ENCODE measurements around the gene CS. TPM values are rescaled to one million over a fixed set of nuclear protein-coding genes. Genes with fewer than 3 reads are reported as not detected.

CS gene
- total RNA-seq, 1 donor from 2014 or later, result 106 TPM

- ATAC-seq, result peak; percentile 87
- intact Hi-C loops (cut with DNase I), result no loop called here
- peak; percentile 86 for DNase-seq (ENCODE audit: low spot score)
These were observed 41.9 kb downstream of the CS start, which contains the start of gene ANKRD52 for GRCh38 chr12:56258068-56258819. TSS of gene ANKRD52 (minus strand) at chr12:56258384. CDS start at chr12:56258269, 115 bp downstream.

DNA sequence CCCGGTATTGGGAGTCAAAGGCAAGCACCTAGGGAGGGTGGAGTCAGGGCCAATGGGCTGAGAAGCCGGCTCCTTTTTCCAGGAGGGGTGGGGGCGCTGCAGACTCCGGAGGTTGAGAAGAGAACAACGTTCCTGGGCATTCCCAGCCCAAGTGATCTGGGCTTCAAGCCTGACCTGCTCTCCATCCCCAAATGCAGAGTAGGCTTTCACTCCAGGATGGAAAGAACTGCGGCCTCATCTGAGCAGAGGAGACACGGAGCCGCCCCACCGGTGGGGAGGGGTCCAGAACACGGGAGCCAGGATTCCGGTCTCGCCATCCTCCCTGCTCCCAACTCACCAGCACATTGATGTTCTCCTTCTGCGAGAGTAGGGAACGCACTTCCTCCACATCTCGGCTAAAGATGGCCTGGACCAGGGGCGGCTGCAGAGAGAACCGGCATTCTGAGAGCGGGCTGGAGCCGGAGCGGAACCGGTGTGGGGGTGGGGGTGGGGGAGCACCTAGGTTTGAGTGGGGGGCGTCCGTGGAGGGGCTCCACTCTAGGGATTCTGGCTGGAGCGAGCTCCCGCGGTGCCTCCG, 42.6 kb downstream of the CS start:
- intact Hi-C loops (cut with DNase I), result no loop called here
- no peak for ATAC-seq
- DNase-seq (ENCODE audit: low spot score), result no peak

DNA sequence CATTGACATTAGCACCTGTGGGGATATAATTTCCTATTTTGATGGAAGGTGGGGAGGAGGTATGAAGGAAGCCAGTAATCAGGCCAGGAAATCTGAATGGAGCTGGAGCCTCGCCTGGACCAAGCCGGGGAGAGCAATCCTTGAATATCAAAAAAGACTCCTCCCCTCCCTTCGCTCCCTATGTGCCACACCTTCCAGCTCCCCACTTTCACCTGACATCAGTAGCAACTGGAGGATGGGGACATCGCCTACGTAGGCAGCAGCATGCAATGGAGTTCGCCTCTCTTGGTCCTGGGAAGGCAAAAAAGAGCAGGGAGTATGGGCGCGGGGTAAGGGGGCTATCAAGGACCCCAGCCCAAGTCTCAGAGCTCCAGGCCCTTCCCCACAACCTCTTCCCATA, 43.1 kb downstream of the CS start:
- no peak for ATAC-seq
- intact Hi-C loops (cut with DNase I), result no loop called here
- DNase-seq (ENCODE audit: low spot score), result no peak

GRCh38 chr12:56256326-56256960, 43.7 kb downstream of the CS start:
- DNase-seq (ENCODE audit: low spot score), result no peak
- no peak for ATAC-seq
- intact Hi-C loops (cut with DNase I), result no loop called here

DNA sequence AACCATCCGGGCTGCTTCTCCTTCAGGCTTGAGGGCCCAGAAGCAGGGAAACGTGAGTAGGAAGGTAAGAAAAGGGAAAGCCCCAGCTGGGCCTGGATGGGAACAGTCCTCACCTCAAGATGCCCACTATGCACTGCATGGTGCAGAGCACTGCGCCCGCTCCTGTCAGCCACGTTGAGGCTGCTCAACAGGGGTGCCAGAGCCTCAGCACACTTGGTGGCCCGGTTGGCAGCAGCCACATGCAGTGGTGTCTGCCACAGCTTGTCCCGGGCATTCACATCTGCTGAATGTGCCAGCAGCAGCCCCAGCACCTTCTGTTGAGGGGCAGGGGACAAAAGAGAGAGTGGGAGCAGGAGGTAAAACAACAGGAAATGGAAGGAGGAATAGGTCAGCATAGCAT, 44.5 kb downstream of the CS start:
- DNase-seq (ENCODE audit: low spot score), result no peak
- no peak for ATAC-seq
- intact Hi-C loops (cut with DNase I), result no loop called here

DNA sequence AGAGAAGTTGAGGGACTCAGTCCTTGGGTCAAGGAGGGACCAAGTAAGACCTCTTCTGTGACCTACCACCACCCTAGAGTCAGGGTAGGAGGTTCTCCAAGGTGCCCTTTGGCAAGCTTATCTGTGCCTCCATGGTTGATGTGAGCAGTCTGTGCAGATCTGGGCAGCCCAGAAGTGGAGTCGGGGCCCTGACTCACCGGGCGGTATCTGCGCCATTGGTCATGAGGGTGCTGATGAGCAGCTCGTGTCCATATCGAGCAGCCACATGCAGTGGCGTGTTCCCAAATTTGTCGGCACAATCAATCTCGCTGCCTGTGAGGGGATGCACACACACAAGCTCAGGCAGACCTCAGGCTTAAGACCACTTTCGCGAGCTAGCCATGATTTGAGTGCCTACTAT, 47.0 kb downstream of the CS start:
- ATAC-seq (no peak), DNase-seq (ENCODE audit: low spot score) (no peak)
- intact Hi-C loops (cut with DNase I), result no loop called here

GRCh38 chr12:56252649-56253048, 47.5 kb downstream of the CS start:
- no peak for DNase-seq (ENCODE audit: low spot score)
- intact Hi-C loops (cut with DNase I), result no loop called here
- ATAC-seq, result no peak

GRCh38 chr12:56248711-56249110, 51.4 kb downstream of the CS start:
- no peak for ATAC-seq
- intact Hi-C loops (cut with DNase I), result no loop called here
- DNase-seq (ENCODE audit: low spot score), result no peak

DNA sequence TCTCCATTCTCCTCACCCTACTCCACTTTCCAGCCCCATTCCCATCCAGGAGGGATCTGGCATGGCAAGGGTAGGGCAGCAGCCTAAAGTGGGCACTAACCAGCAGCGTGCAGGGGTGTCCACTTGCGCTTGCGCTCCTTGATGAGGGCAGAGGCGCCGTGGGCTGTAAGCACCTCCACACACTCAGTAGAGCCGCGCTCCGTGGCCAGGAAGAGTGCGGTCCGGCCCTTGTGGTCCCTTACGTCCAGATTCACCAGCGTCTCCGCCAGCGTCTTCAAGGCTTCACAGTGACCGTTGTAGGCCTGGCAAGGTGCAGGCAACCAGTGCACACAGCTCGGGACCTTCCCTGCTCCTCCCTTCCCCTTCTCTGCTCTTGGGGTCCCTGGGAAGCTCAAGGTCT, 52.2 kb downstream of the CS start:
- intact Hi-C loops (cut with DNase I), result no loop called here
- ATAC-seq (no peak), DNase-seq (ENCODE audit: low spot score) (no peak)

DNA sequence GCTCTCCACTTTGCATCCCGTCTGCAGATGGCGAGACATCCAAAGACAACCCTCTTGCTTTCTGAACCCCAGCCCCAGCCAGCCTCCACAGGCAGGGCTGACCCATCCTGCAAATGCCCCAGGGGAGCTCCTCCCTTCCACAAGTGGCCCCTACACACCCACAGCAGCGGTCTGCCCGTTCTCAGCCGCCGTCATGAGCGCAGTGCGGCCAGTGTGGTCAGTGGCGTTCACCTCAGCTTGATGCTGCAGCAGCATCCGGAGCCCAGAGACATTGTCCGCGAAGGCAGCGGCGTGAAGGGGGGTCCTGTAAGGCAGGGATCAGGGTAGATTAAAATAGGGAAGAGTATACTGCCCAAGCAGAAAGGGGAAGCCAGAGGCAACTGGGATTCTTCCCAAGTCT, 55.6 kb downstream of the CS start:
- intact Hi-C loops (cut with DNase I), result no loop called here
- DNase-seq (ENCODE audit: low spot score) (no peak), ATAC-seq (no peak)

GRCh38 chr12:56243731-56244181, 56.4 kb downstream of the CS start:
- no peak for DNase-seq (ENCODE audit: low spot score)
- intact Hi-C loops (cut with DNase I), result no loop called here
- ATAC-seq, result no peak

GRCh38 chr12:56242986-56243385, 57.1 kb downstream of the CS start:
- intact Hi-C loops (cut with DNase I), result no loop called here
- DNase-seq (ENCODE audit: low spot score), result no peak
- no peak for ATAC-seq

GRCh38 chr12:56241424-56242303, 58.5 kb downstream of the CS start:
- no peak for DNase-seq (ENCODE audit: low spot score)
- intact Hi-C loops (cut with DNase I), result no loop called here
- ATAC-seq, result no peak

- ATAC-seq, result peak; percentile 32
- no peak for DNase-seq (ENCODE audit: low spot score)
- intact Hi-C loops (cut with DNase I), result no loop called here
These were observed 62.6 kb downstream of the CS start for GRCh38 chr12:56237552-56237951.

DNA sequence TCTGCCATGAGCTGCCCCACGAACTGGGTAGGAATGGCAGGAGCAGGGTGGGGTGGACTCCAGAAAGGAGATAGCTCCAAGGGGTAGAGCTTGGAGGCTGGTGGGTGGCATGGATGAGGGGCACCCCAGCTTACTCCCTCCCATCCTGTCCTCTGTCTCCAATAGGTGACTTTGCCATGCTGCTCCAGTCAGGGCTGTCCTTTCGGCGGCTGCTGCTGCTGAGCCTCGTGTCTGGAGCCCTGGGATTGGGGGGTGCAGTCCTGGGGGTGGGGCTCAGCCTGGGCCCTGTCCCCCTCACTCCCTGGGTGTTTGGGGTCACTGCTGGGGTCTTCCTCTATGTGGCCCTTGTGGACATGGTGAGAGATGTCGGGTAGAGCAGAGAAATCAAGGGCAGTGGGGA, 63.1 kb downstream of the CS start:
- intact Hi-C loops (cut with DNase I), result no loop called here
- ATAC-seq (peak; percentile 40), DNase-seq (ENCODE audit: low spot score) (no peak)

DNA sequence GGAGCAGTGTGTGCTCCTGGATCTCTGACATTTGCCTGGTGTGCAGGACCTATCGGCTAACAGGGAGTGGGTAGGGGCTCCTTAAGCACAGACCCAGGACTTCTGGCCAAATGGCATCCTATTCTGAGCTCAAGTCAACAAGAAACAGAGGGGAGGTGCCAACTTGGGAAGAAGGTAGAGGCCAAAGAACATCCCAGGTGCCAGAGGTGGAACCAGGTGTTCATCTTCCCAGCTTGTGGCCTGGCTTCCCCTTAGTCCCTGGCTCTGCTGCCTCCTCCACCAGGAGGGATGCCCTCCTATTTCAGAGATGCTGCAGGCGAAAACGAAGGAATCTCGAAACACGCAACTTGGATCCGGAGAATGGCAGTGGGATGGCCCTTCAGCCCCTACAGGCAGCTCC, 64.0 kb downstream of the CS start:
- no peak for ATAC-seq
- DNase-seq (ENCODE audit: low spot score), result no peak
- intact Hi-C loops (cut with DNase I), result no loop called here

GRCh38 chr12:56234746-56235436, 65.2 kb downstream of the CS start:
- DNase-seq (ENCODE audit: low spot score), result no peak
- intact Hi-C loops (cut with DNase I), result loop anchor here (5.0 kb wide), 1 partner anchor 187 kb away; no protein-coding TSS in a partner anchor
- no peak for ATAC-seq

DNA sequence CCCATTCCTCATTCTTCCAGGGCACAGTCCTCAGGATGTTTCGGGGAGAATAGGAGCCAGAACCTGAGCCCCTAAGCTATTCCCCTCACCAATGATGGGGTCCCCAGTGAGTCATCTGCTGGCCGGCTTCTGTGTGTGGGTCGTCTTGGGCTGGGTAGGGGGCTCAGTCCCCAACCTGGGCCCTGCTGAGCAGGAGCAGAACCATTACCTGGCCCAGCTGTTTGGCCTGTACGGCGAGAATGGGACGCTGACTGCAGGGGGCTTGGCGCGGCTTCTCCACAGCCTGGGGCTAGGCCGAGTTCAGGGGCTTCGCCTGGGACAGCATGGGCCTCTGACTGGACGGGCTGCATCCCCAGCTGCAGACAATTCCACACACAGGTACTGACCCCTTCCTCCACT, 68.9 kb downstream of the CS start:
- ATAC-seq (no peak), DNase-seq (ENCODE audit: low spot score) (no peak)
- intact Hi-C loops (cut with DNase I), result loop anchor here (5.0 kb wide), 1 partner anchor 191 kb away; no protein-coding TSS in a partner anchor
